Testis (tissue), 3 donors: ENCODE measurements around the gene FBXO39. TPM values are rescaled to one million over a fixed set of nuclear protein-coding genes. Genes with fewer than 3 reads are reported as not detected.

Experiments used
- DNase-seq: peaks from one replicate; pipeline ENCODE4 v3.0.0-alpha.2; 2019
- H3K27ac ChIP-seq, 2 donors: fragments of 200-600 bp; sonication (generic); one replicate each; pipeline ENCODE4 v1.5.1; 2019
- H3K27me3 ChIP-seq: fragments of 200-600 bp; sonication (generic); one replicate; pipeline ENCODE4 v1.5.1; 2019
- H3K36me3 ChIP-seq: fragments of 200-600 bp; sonication (generic); one replicate; pipeline ENCODE4 v1.5.1; 2017; ENCODE audit warnings: low read depth; ENCODE audit errors: missing control alignments
- H3K4me1 ChIP-seq: fragments of 200-600 bp; sonication (generic); one replicate; pipeline ENCODE4 v1.5.1; 2019
- H3K4me3 ChIP-seq, 2 donors: fragments of 200-600 bp; sonication (generic); one replicate each; pipeline ENCODE4 v1.5.1; 2017 to 2019
- H3K9me3 ChIP-seq: fragments of 200-600 bp; sonication (generic); one replicate; pipeline ENCODE4 v1.5.1; 2017
- CTCF ChIP-seq, 3 experiments: fragments of 450-650 bp in 2 of 3; fragments of 200-600 bp in 1 of 3; sonication (generic) in 1 of 3; IDR thresholded peaks; one replicate each; pipeline ENCODE4 v1.5.1; 2016 to 2019; ENCODE audit warnings: antibody characterized with exemption in 3 of 3, mild to moderate bottlenecking in 2 of 3, moderate library complexity in 1 of 3
- POLR2A ChIP-seq: fragments of 450-650 bp; IDR thresholded peaks from one replicate; pipeline ENCODE4 v1.6.1; 2017; ENCODE audit warnings: antibody characterized with exemption, mild to moderate bottlenecking, moderate library complexity
- WGBS, 2 donors: methylation state at CpG; one replicate each; pipeline ENCODE4 v1.1.5; 2018; 5-methylcytosine and 5-hydroxymethylcytosine counted together
- intact Hi-C: fragments of 100-400 bp; cut with DNase I; formaldehyde crosslinking; loops from one replicate; pipeline ENCODE4 v1.15.1; 2023; ENCODE audit warnings: low total_unique reads
- polyA plus RNA-seq: library from polyadenylated mRNA; stranded (reverse); fragments of 350-450 nt; fragmentation: Illumina TruSeq; extraction: RNeasy Lipid Tissue Mini Kit (QIAGEN cat#74804); gene quantifications from one replicate; pipeline ENCODE4 v1.2.3, GENCODE V29; 2014; ENCODE audit warnings: low read depth, low replicate concordance; ENCODE audit not compliant: insufficient read depth
- total RNA-seq, 2 donors: library from RNA; depleted of rRNA; stranded (reverse); fragments of >200 nt; gene quantifications; one replicate each; pipeline ENCODE4 v1.2.3, GENCODE V29; 2016

The FBXO39 gene
- total and polyA plus RNA-seq, 3 donors from 2014 or later = 19.9 to 62.0 (median 46.9) TPM

- peak overlapping the region in 1 of 2 donors; percentile 80 for H3K27ac ChIP-seq
- H3K4me3 ChIP-seq = no peak overlapping the region
- H3K27me3 ChIP-seq = no peaks in the 10 kb centered on the region
- no peak for TF ChIP-seq CTCF (IDR thresholded peaks at IDR 0.05)
- TF ChIP-seq POLR2A = no peak
- no peaks in the 10 kb centered on the region for H3K36me3 ChIP-seq
- WGBS, 2 donors = 46 to 50% methylated on average over 7 of the region's 7 CpGs
- H3K4me1 ChIP-seq = peaks cover 24% of the 10 kb centered on the region
- no peaks in the 10 kb centered on the region for H3K9me3 ChIP-seq
- DNase-seq = peak; percentile 33
- intact Hi-C loops = no loop called here
These were observed 23.7 kb upstream of the FBXO39 start for GRCh38 chr17:6752068-6752909.

- peak overlapping the region; percentile 55 to 80 for H3K27ac ChIP-seq
- intact Hi-C loops = no loop called here
- DNase-seq = peak; percentile 26
- no peaks in the 10 kb centered on the region for H3K27me3 ChIP-seq
- no peaks in the 10 kb centered on the region for H3K36me3 ChIP-seq
- no peaks in the 10 kb centered on the region for H3K9me3 ChIP-seq
- H3K4me3 ChIP-seq = no peak overlapping the region
- WGBS, 2 donors = 29 to 33% methylated on average over 8 to 9 of the region's 9 CpGs
- TF ChIP-seq POLR2A (no peak), CTCF (IDR thresholded peaks at IDR 0.05) (no peak)
- peaks cover 28% of the 10 kb centered on the region for H3K4me1 ChIP-seq
These were observed 23.0 kb upstream of the FBXO39 start for GRCh38 chr17:6753006-6753445.

- no peaks in the 10 kb centered on the region for H3K9me3 ChIP-seq
- peak overlapping the region; percentile 55 to 80 for H3K27ac ChIP-seq
- H3K36me3 ChIP-seq = no peaks in the 10 kb centered on the region
- no peak for TF ChIP-seq POLR2A
- no peak for TF ChIP-seq CTCF (IDR thresholded peaks at IDR 0.05)
- H3K27me3 ChIP-seq = no peaks in the 10 kb centered on the region
- no peak overlapping the region for H3K4me3 ChIP-seq
- WGBS, 2 donors = 57 to 62% methylated on average over 6 of the region's 6 CpGs
- intact Hi-C loops = no loop called here
- peaks cover 30% of the 10 kb centered on the region for H3K4me1 ChIP-seq
- no peak for DNase-seq
These were observed 22.5 kb upstream of the FBXO39 start for GRCh38 chr17:6753546-6753945.

GRCh38 chr17:6755281-6755680 lies 20.7 kb upstream of the FBXO39 start:
- H3K27ac ChIP-seq = peak overlapping the region; percentile 87 to 91
- no peaks in the 10 kb centered on the region for H3K9me3 ChIP-seq
- intact Hi-C loops = no loop called here
- no peaks in the 10 kb centered on the region for H3K27me3 ChIP-seq
- H3K36me3 ChIP-seq = no peaks in the 10 kb centered on the region
- H3K4me1 ChIP-seq = peaks cover 30% of the 10 kb centered on the region
- peak; percentile 61 for DNase-seq
- no peak for TF ChIP-seq POLR2A
- H3K4me3 ChIP-seq = peak overlapping the region; percentile 43 to 66
- WGBS, 2 donors = 49 to 52% methylated on average over 5 of the region's 5 CpGs

GRCh38 chr17:6755731-6756184 lies 20.3 kb upstream of the FBXO39 start, which contains the start of gene XAF1:
Gene XAF1, plus strand, starts transcription at chr17:6756046. Its CDS starts 33 bp downstream, at chr17:6756079.
- WGBS, 2 donors = 39 to 44% methylated on average over 13 to 14 of the region's 14 CpGs
- H3K27me3 ChIP-seq = no peaks in the 10 kb centered on the region
- H3K27ac ChIP-seq = peak within 1 kb of the TSS; percentile 87 to 91
- DNase-seq = peak; percentile 45
- peak within 1 kb of the TSS; percentile 43 to 66 for H3K4me3 ChIP-seq
- peaks cover 30% of the 10 kb centered on the region for H3K4me1 ChIP-seq
- TF ChIP-seq CTCF (IDR thresholded peaks at IDR 0.05) (no peak), POLR2A (no peak)
- H3K36me3 ChIP-seq = no peaks in the 10 kb centered on the region
- intact Hi-C loops = no loop called here
- no peaks in the 10 kb centered on the region for H3K9me3 ChIP-seq
